GM21381 (cell line): ENCODE measurements around the gene TGIF2.
"Not testable (repeated sequence)": the region's sequence is repeated elsewhere in the genome, so short reads cannot be mapped to it uniquely, and the experiment has no call there.

ENCODE experiments used
- ATAC-seq: cut with Tn5 transposase; IDR thresholded peaks from one replicate; pipeline ENCODE4 v1.9.1; 2021; ENCODE audit warnings: mild to moderate bottlenecking, moderate library complexity; ENCODE audit not compliant: unreplicated experiment

Gene TGIF2

GRCh38 chr20:36611625-36612024 lies 38.2 kb downstream of the TGIF2 start:
- no peak for ATAC-seq

- no peak for ATAC-seq
Observed at GRCh38 chr20:36613974-36614373, 40.6 kb downstream of the TGIF2 start.

GRCh38 chr20:36614781-36615557 lies 41.6 kb downstream of the TGIF2 start:
- no peak for ATAC-seq

- ATAC-seq, result no peak
Observed at GRCh38 chr20:36620917-36621316, 47.5 kb downstream of the TGIF2 start.

GRCh38 chr20:36623444-36623843 lies 50.0 kb downstream of the TGIF2 start:
- no peak for ATAC-seq

GRCh38 chr20:36624068-36624943 lies 50.9 kb downstream of the TGIF2 start:
- no peak for ATAC-seq

- ATAC-seq, result no peak
Observed at GRCh38 chr20:36624944-36625324, 51.5 kb downstream of the TGIF2 start.

- no peak for ATAC-seq
Observed at GRCh38 chr20:36628076-36628475, 54.7 kb downstream of the TGIF2 start.

GRCh38 chr20:36629719-36630681 lies 56.6 kb downstream of the TGIF2 start:
- no peak for ATAC-seq

- ATAC-seq, result no peak
Observed at GRCh38 chr20:36631646-36632045, 58.2 kb downstream of the TGIF2 start.

- no peak for ATAC-seq
Observed at GRCh38 chr20:36632147-36632486, 58.7 kb downstream of the TGIF2 start.

GRCh38 chr20:36632487-36633284 lies 59.3 kb downstream of the TGIF2 start:
- ATAC-seq, result no peak

- ATAC-seq, result no peak
Observed at GRCh38 chr20:36633285-36633772, 59.9 kb downstream of the TGIF2 start.

GRCh38 chr20:36634342-36634741 lies 60.9 kb downstream of the TGIF2 start:
- ATAC-seq, result no peak

GRCh38 chr20:36638876-36639400 lies 65.5 kb downstream of the TGIF2 start:
- not testable (repeated sequence) for ATAC-seq

GRCh38 chr20:36641506-36641843 lies 68.1 kb downstream of the TGIF2 start:
- no peak for ATAC-seq

GRCh38 chr20:36642136-36642535 lies 68.7 kb downstream of the TGIF2 start:
- no peak for ATAC-seq
